ENCODE results near the gene OGFOD2.
"Not testable (repeated sequence)": the region's sequence is repeated elsewhere in the genome, so short reads cannot be mapped to it uniquely, and the experiment has no call there.

The OGFOD2 gene

GRCh38 chr12:122935318-122935717 lies 39.7 kb upstream of the OGFOD2 start:
- no peak for TF ChIP-seq CTCF (conservative IDR thresholded peaks at IDR 0.05)
- H3K27ac ChIP-seq, result no peak overlapping the region

GRCh38 chr12:122937622-122938091 lies 37.4 kb upstream of the OGFOD2 start:
- H3K27ac ChIP-seq, result no peak overlapping the region
- no peak for TF ChIP-seq CTCF (conservative IDR thresholded peaks at IDR 0.05)

- TF ChIP-seq CTCF (conservative IDR thresholded peaks at IDR 0.05), result no peak
- H3K27ac ChIP-seq, result no peak overlapping the region
These were observed 35.9 kb upstream of the OGFOD2 start for GRCh38 chr12:122939125-122939524.

- not testable (repeated sequence) for H3K27ac ChIP-seq
These were observed 33.7 kb upstream of the OGFOD2 start for GRCh38 chr12:122941351-122941750.

GRCh38 chr12:122942637-122943036 lies 32.4 kb upstream of the OGFOD2 start:
- no peak overlapping the region for H3K27ac ChIP-seq
- no peak for TF ChIP-seq CTCF (conservative IDR thresholded peaks at IDR 0.05)

- H3K27ac ChIP-seq, result no peak overlapping the region
- TF ChIP-seq CTCF (conservative IDR thresholded peaks at IDR 0.05), result no peak
These were observed 31.8 kb upstream of the OGFOD2 start for GRCh38 chr12:122943196-122943595.

GRCh38 chr12:122944605-122945592 lies 30.1 kb upstream of the OGFOD2 start:
- TF ChIP-seq CTCF (conservative IDR thresholded peaks at IDR 0.05), result no peak
- H3K27ac ChIP-seq, result no peak overlapping the region
